Measurements from ENCODE around the gene POLR2F. TPM values are rescaled to one million over a fixed set of nuclear protein-coding genes. Genes with fewer than 3 reads are reported as not detected.

The POLR2F gene
- total RNA-seq, 1 donor from 2014 or later = 94.8 TPM

DNA sequence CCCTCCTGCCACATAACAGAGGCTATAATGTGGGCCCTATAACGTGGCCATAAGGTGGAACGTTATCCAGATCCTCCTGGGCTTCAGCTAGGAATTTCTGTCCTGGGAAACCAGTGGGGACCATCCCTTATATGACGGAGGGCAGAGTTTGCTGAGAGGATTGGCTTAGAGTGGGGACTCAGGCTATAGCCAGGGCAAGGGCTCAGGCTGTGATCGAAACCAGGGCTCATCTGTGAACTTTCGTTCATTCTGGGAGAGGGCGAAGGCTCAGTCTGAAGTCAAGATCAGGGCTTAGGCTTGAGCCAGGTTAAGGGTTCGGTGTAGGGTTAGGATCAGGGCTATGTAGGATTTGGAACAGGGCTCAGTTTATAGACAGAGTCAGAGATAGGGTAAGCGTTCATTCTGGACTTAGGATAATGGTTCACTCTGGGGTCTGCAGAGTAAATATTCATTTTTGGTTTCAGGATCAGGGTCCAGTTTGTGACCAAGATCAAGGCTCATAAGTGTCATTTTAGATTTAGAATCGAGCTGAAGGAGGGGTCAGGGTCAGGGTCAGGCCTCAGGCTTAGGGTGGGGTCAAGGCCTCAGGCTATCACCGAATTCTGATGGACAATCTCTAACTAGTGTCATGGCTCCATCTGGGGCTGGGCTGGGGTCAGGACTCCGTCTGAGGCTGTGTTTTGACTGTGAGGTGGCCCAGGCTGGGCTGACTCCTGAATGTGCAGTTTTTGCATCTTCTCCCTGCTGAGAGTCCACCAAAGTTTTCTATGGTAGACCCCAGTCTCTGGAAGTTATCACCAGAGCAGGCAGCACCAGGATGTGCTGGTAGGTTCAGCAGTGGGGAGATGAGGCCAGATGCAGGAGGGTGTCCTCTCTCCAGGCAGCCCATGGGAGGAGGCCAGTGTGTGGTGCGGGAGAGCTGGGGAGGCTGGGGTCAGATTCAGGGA, 64.7 kb downstream of the POLR2F start:
- DNase-seq (ENCODE audit: low spot score) (no peak), ATAC-seq (no peak)
- intact Hi-C loops (cut with DNase I) = no loop called here

Small RNA genes lying within 50 kb of the gene (microRNA-seq; reads per million reads assigned to microRNA genes)
- gene MIR4534 = not detected
- gene MIR6820 = not detected

Other genes with a start within 250 kb of the POLR2F start
- gene GCAT, start 145.8 kb upstream of the POLR2F start, total RNA-seq = 7.6 TPM
- gene GALR3, start 130.3 kb upstream of the POLR2F start, total RNA-seq = not detected
- gene ANKRD54, start 109.4 kb upstream of the POLR2F start, total RNA-seq = 17.3 TPM
- gene EIF3L, start 104.3 kb upstream of the POLR2F start, total RNA-seq = 315 TPM
- gene MICALL1, start 47.4 kb upstream of the POLR2F start, total RNA-seq = 30.4 TPM
- gene C22orf23, start 98 bp upstream of the POLR2F start, total RNA-seq = 0.45 TPM
- gene SOX10, start 30.9 kb downstream of the POLR2F start, total RNA-seq = 179 TPM
- 28.7 TPM for gene PICK1, start 103.7 kb downstream of the POLR2F start, total RNA-seq
- 1.7 TPM for gene SLC16A8, start 130.5 kb downstream of the POLR2F start, total RNA-seq
- gene BAIAP2L2, start 157.0 kb downstream of the POLR2F start, total RNA-seq = 1.6 TPM
- 53.7 TPM for gene PLA2G6, start 228.1 kb downstream of the POLR2F start, total RNA-seq
- gene MAFF, start 248.3 kb downstream of the POLR2F start, total RNA-seq = 67.6 TPM

All from sciatic nerve (tissue), 2 donors.